ENCODE data around the gene PCSK2. TPM values are rescaled to one million over a fixed set of nuclear protein-coding genes. Genes with fewer than 3 reads are reported as not detected.
A peak's percentile ranks its signal among the peaks of the same experiment; 100 is the strongest.

Gene PCSK2
- total RNA-seq, 4 donors from 2014 or later: under 0.01 to 0.18 (median 0.18) TPM; not detected in 1

DNA sequence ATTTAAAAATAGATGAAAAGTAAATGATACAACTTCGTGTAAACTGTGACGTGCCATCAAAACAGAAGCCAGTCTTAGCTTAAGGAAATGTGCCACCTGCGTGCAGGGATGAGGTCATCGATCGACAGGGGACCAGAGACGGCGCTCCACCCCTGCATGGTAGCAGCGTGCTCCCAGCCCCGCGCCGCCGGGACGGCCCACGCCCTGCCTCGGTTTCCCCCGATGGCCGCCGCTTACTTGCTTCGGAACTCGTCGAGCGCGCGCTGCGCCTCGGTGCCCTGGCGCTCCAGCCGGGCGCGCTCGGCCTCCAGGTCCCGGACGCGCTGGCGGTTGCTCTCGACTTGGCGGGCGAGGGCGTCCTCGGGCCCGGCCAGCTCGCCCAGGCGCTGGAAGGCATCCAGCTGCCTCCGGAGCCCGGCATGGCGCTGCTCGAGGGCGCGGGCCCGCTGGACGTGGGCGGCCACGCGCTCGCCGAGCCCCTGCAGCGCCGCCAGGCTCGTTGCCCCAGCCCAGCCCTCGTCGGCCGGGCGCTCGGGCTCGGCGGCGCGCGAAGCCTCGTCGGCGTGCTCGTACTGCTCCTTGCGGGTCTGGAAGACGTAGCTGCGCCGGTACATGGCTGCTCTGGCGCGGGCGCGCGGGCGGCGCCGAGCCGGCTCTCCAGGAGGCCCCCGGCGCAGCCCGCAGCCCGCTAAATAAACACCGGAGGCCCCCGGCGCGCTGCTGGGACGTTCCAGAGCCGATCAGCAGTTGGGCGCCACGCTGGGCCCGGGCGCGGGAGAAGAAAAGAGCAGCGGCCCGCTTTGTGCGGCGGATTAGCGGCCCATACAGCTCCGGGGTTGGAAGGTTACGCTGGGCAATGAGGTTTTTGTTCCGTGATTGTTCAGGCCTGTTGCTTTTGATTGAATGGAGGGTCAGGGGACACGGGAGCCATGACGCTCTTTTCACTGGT lies 304.1 kb downstream of the PCSK2 start, which contains the start of gene BFSP1:
BFSP1 (minus strand) TSS at position 664 of the 949 bp plus-strand sequence; CDS start at position 614, 50 bp downstream.
- Histone ChIP-seq H3K4me1 (peaks cover 0 to 32% (median 11%) of the 10 kb centered on the region in 3 donors), H3K27me3 (peaks cover 0 to 6% (median 0%) of the 10 kb centered on the region in 4 donors), H3K4me3 (peak within 1 kb of the TSS; percentile 36 to 74 (median 53)), H3K36me3 (no peaks in the 10 kb centered on the region), H3K9me3 (no peaks in the 10 kb centered on the region), H3K27ac (peak within 1 kb of the TSS; percentile 72 to 85 (median 76))
- WGBS, 2 donors: 0 to 8% methylated on average over 11 to 46 of the region's 111 CpGs
- TF ChIP-seq, protein P1, sequence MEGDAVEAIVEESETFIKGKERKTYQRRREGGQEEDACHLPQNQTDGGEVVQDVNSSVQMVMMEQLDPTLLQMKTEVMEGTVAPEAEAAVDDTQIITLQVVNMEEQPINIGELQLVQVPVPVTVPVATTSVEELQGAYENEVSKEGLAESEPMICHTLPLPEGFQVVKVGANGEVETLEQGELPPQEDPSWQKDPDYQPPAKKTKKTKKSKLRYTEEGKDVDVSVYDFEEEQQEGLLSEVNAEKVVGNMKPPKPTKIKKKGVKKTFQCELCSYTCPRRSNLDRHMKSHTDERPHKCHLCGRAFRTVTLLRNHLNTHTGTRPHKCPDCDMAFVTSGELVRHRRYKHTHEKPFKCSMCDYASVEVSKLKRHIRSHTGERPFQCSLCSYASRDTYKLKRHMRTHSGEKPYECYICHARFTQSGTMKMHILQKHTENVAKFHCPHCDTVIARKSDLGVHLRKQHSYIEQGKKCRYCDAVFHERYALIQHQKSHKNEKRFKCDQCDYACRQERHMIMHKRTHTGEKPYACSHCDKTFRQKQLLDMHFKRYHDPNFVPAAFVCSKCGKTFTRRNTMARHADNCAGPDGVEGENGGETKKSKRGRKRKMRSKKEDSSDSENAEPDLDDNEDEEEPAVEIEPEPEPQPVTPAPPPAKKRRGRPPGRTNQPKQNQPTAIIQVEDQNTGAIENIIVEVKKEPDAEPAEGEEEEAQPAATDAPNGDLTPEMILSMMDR (IDR thresholded peaks at IDR 0.05): no peak
- TF ChIP-seq POLR2A (IDR thresholded peaks at IDR 0.05): no peak
- DNase-seq: no peak
- intact Hi-C loops (cut with DNase I): loop anchor here (10.0 kb wide), 1 partner anchor 374 kb away; no protein-coding TSS in a partner anchor

DNA sequence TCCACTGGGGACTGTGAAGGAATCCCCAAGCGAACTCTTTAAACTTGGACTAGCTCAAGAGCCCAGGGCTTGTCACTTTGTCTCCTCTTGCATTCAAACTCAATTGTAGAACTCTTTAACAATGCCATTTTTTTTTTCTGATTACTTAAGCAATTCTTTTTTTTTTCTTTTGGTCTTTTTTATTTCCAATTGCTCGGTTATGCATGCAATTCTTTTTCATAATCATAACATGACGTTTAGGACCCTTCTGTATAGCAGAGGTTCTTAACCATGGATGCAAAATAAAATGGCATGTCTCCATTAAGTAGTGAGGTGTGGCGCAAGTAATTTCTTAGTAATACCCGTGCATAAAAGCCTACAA lies 304.8 kb downstream of the PCSK2 start:
- 32 to 55% methylated on average over 5 of the region's 5 CpGs for WGBS, 2 donors
- H3K27ac ChIP-seq: peak overlapping the region; percentile 72 to 85 (median 76)
- intact Hi-C loops (cut with DNase I): loop anchor here (10.0 kb wide), 1 partner anchor 373 kb away; no protein-coding TSS in a partner anchor

DNA sequence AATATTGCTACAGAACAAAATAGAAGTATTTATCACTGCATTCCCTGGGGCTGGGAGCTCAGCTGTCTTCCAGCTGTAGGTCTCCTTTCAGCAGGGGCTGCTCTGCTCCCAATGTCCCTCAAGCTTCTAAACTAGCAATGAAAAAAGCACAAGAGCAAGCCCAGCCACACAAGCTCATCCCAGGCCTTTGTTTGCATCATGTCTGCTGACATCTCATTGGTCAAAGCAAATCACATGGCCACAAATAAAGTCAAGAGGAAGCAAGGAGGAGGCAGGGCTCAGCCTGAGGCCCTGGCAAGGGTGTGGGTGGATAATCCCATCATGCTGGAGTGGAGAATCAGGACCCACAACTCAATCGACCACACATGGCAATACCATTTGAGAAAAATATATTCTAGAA lies 306.6 kb downstream of the PCSK2 start:
- no peak overlapping the region for H3K4me3 ChIP-seq
- H3K36me3 ChIP-seq: no peaks in the 10 kb centered on the region
- intact Hi-C loops (cut with DNase I): loop anchor here (10.0 kb wide), 1 partner anchor 371 kb away; no protein-coding TSS in a partner anchor
- peaks cover 0 to 48% (median 12%) of the 10 kb centered on the region in 3 donors for H3K4me1 ChIP-seq
- no peaks in the 10 kb centered on the region for H3K9me3 ChIP-seq
- H3K27ac ChIP-seq: no peak overlapping the region
- DNase-seq: no peak
- 6 to 7% methylated on average over 1 of the region's 1 CpG for WGBS, 2 donors
- peaks cover 0 to 6% (median 0%) of the 10 kb centered on the region in 4 donors for H3K27me3 ChIP-seq
- TF ChIP-seq, protein P1 (IDR thresholded peaks at IDR 0.05): no peak
- no peak for TF ChIP-seq POLR2A (IDR thresholded peaks at IDR 0.05)

More for the DNA sequence above, 304.8 kb downstream of the PCSK2 start:
- Histone ChIP-seq H3K4me3 (peak overlapping the region; percentile 36 to 74 (median 53)), H3K9me3 (no peaks in the 10 kb centered on the region), H3K4me1 (peaks cover 0 to 33% (median 11%) of the 10 kb centered on the region in 3 donors), H3K36me3 (no peaks in the 10 kb centered on the region), H3K27me3 (peaks cover 0 to 6% (median 0%) of the 10 kb centered on the region in 4 donors)
- TF ChIP-seq POLR2A (IDR thresholded peaks at IDR 0.05): no peak
- TF ChIP-seq, protein P1 (IDR thresholded peaks at IDR 0.05): no peak
- no peak for DNase-seq

DNA sequence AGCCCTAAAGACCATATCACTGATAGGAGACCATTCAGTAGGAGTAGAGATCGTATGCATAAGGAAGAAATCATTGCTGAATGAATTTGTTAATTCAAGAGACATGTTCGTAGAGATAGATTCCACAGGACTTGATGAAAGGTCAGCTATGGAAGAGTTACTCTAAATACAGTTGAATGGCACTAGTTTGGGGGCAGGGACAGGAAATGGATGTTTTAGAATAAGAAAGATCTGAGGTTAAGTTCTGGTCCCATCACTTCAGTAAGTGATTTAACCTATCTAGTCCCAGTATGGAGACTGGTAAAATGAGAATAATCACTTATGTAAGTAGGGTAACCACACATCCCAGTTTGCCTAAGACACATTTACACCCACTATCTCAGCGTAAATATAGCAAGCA lies 307.2 kb downstream of the PCSK2 start:
- no peak overlapping the region for H3K27ac ChIP-seq
- TF ChIP-seq, protein P1 (IDR thresholded peaks at IDR 0.05): no peak
- TF ChIP-seq POLR2A (IDR thresholded peaks at IDR 0.05): no peak
- no peak overlapping the region for H3K4me3 ChIP-seq
- intact Hi-C loops (cut with DNase I): loop anchor here (10.0 kb wide), 1 partner anchor 371 kb away; no protein-coding TSS in a partner anchor
- H3K36me3 ChIP-seq: no peaks in the 10 kb centered on the region
- DNase-seq: no peak
- no peaks in the 10 kb centered on the region for H3K9me3 ChIP-seq
- WGBS, 2 donors: 76 to 91% methylated on average over 3 of the region's 3 CpGs
- peaks cover 0 to 6% (median 0%) of the 10 kb centered on the region in 4 donors for H3K27me3 ChIP-seq
- H3K4me1 ChIP-seq: peaks cover 0 to 55% (median 17%) of the 10 kb centered on the region in 3 donors

Small RNAs within 50 kb of the gene (small RNA-seq; reads per million reads assigned to genes)
- 0 reads per million in 4 donors for gene AL359511.1
- 0 to 0.14 (median 0.04) reads per million in 4 donors for gene RNU1-131P
- 0 to 0.60 (median 0.04) reads per million in 4 donors for gene RNU6-27P

Measured in esophagus squamous epithelium (tissue), 5 donors.